NCI-H446 (cell line): ENCODE measurements around the gene SLC46A2.

Experiments
- DNase-seq, 2 experiments: peaks; one replicate each; lab custom pipeline; 2025; lab: John Stamatoyannopoulos, UW

Gene SLC46A2

GRCh38 chr9:112885324-112885723 is 5.4 kb downstream of the SLC46A2 start:
- no peak for DNase-seq

GRCh38 chr9:112884721-112885120 is 6.0 kb downstream of the SLC46A2 start:
- no peak for DNase-seq

GRCh38 chr9:112884101-112884500 is 6.6 kb downstream of the SLC46A2 start:
- DNase-seq: no peak

- DNase-seq: no peak
These were observed 9.3 kb downstream of the SLC46A2 start for GRCh38 chr9:112881331-112881730.

- no peak for DNase-seq
These were observed 10.0 kb downstream of the SLC46A2 start for GRCh38 chr9:112880650-112881049.

- DNase-seq: no peak
These were observed 11.9 kb downstream of the SLC46A2 start for GRCh38 chr9:112878752-112879151.

GRCh38 chr9:112873773-112874405 is 16.8 kb downstream of the SLC46A2 start:
- no peak for DNase-seq

- DNase-seq: no peak
These were observed 18.7 kb downstream of the SLC46A2 start for GRCh38 chr9:112872019-112872418.

- DNase-seq: no peak
These were observed 20.1 kb downstream of the SLC46A2 start for GRCh38 chr9:112870556-112870955.

GRCh38 chr9:112869917-112870316 is 20.8 kb downstream of the SLC46A2 start:
- no peak for DNase-seq

- DNase-seq: no peak
These were observed 21.6 kb downstream of the SLC46A2 start for GRCh38 chr9:112869041-112869529.

- no peak for DNase-seq
These were observed 22.2 kb downstream of the SLC46A2 start for GRCh38 chr9:112868461-112868860.

GRCh38 chr9:112867275-112867991 is 23.2 kb downstream of the SLC46A2 start:
- DNase-seq: no peak

- no peak for DNase-seq
These were observed 23.9 kb downstream of the SLC46A2 start for GRCh38 chr9:112866662-112867274.

- no peak for DNase-seq
These were observed 25.7 kb downstream of the SLC46A2 start for GRCh38 chr9:112864982-112865381.

- no peak for DNase-seq
These were observed 26.3 kb downstream of the SLC46A2 start for GRCh38 chr9:112864403-112864802.

- DNase-seq: no peak
These were observed 26.9 kb downstream of the SLC46A2 start for GRCh38 chr9:112863746-112864145.

- DNase-seq: no peak
These were observed 27.5 kb downstream of the SLC46A2 start for GRCh38 chr9:112863214-112863613.

GRCh38 chr9:112861638-112862555 is 28.8 kb downstream of the SLC46A2 start:
- no peak for DNase-seq

GRCh38 chr9:112861155-112861554 is 29.5 kb downstream of the SLC46A2 start:
- no peak for DNase-seq

- no peak for DNase-seq
These were observed 30.2 kb downstream of the SLC46A2 start for GRCh38 chr9:112860451-112860850.

- DNase-seq: no peak
These were observed 32.0 kb downstream of the SLC46A2 start for GRCh38 chr9:112858625-112859147.
